ENCODE measurements around the gene WDR1.

Gene WDR1

GRCh38 chr4:10116569-10117358, at the start of gene WDR1:
Gene WDR1 (minus strand): TSS chr4:10116799. CDS start chr4:10116666, 133 bp downstream.
- DNase-seq (ENCODE audit: low read depth): peak; percentile 91

DNA sequence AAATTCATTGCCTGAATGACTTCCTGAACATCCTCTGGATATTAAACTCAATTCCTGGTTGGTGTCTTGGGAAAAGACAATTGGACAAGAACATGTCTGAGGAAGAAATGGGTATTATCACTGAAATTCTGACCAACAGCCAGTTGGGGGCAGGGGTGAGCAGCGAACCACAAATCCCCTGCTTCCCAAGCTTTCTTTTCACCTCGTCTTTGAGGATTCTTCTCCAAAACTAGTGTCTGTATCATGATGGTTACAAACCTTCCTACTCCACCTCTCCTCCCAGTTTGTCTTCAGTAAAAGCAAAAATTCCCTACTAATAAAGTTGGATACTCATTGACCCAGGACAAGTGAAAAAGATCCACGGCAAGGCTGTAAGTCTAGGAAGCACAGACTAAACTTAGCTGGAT, 48.3 kb upstream of the WDR1 start:
- peak; percentile 22 for DNase-seq (ENCODE audit: low read depth)

GRCh38 chr4:10163296-10163695, 46.7 kb upstream of the WDR1 start:
- DNase-seq (ENCODE audit: low read depth): no peak

GRCh38 chr4:10162341-10163000, 45.9 kb upstream of the WDR1 start:
- DNase-seq (ENCODE audit: low read depth): no peak

- DNase-seq (ENCODE audit: low read depth): no peak
Measured at GRCh38 chr4:10161840-10162239, 45.2 kb upstream of the WDR1 start.

DNA sequence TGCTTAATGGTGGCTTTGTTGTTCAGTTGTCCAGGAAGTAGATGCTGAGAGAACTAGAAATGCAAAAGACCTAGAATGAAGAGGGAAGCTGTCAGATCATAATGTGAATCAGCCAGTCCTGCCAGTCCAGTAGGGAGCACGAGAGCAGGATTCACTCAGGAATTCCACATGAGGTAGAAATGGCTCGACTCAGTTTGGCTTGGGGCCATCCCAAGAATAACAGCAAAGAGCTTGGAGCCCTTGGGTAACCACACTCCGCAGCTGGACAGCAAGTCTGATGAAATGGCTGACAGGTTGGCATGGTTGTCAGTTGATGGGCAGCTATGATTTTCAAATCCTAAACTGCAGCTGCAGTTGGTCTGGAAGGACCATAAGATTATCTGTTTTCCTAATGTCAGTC, 44.5 kb upstream of the WDR1 start:
- DNase-seq (ENCODE audit: low read depth): no peak

GRCh38 chr4:10160281-10160856, 43.8 kb upstream of the WDR1 start:
- no peak for DNase-seq (ENCODE audit: low read depth)

- no peak for DNase-seq (ENCODE audit: low read depth)
Measured at GRCh38 chr4:10159671-10160070, 43.1 kb upstream of the WDR1 start.

GRCh38 chr4:10158333-10158942, 41.8 kb upstream of the WDR1 start:
- peak; percentile 18 for DNase-seq (ENCODE audit: low read depth)

DNA sequence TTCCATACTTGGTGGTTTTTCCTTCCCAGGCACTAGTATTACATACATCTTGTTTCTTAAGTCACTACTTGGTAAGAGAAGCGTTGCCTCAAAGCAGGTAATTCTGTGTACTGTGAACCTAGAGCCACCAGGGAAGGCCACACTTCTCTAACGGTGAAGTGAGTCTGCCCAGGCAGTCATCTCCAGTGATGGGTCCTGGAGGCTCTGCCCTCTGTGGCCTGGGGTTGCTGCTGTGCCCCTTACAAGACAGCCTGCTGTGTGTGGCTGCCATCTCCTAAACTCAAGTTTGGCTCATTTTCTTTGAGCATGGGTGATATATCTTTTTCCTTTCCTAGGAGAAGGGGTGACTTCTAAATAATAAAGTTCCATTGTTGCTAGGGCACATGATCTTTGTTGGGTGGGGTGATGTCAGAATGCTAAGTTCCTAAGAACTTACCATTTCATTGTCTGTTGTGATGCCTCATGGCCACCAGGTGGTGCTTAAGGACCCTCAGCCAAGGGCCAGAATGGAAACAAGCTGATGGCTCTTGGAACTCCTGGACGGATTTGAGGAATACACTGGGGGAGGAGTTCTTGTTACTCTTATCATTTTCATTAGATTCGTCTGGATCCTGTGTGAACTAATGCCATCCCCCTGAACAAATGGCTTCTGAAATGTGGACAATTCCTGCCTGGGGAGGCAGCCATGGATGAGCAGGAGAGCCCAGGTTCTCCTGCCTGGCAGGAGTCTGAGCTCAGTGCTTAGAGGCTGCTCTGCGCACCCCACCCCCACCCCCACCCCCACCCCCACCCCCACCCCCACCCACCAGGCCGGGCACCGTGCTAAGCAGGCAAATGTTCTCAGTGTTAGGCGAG, 41.1 kb upstream of the WDR1 start:
- peak; percentile 77 for DNase-seq (ENCODE audit: low read depth)

- DNase-seq (ENCODE audit: low read depth): no peak
Measured at GRCh38 chr4:10154241-10154640, 37.6 kb upstream of the WDR1 start.

DNA sequence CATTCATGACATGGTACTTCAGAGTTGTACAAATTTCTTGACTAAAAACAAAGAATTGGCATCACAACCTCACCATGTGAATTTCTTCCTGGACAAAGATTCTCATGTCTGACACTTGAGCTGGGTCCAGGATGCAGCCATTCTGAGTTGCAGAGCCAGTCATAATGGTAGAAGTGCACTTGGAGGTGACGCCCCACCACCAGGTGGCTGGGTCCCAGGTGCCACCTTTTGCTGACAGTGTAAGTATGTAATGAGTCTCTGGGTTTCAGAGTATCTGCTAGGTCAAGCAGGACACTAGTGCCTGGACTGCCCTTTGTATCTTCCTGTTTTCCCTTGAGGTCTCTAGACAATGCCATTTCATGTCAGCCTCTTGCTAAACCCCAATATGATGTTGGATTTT, 36.6 kb upstream of the WDR1 start:
- DNase-seq (ENCODE audit: low read depth): no peak

GRCh38 chr4:10151182-10151581, 34.6 kb upstream of the WDR1 start:
- DNase-seq (ENCODE audit: low read depth): no peak

DNA sequence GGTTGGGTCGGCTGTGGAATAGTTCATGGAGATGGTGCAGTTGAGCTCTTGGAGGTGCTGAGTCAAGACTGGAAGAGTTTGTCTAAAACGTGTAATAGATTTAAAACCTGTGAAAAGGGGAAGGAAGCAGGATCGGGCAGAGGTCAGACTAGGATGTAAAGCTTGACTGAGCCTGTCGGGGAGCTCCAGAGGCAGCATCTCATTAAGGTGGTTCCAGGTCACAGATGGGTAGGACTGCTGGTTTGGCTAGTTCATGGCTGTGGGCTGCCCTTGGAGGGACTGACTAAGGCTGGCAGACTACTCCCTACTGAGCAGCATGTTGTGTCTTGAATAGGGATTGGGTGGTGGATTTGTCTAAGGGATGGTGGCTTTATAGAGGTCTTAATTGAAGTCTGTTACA, 28.4 kb upstream of the WDR1 start:
- DNase-seq (ENCODE audit: low read depth): no peak

GRCh38 chr4:10144479-10144878, 27.9 kb upstream of the WDR1 start:
- DNase-seq (ENCODE audit: low read depth): no peak

DNA sequence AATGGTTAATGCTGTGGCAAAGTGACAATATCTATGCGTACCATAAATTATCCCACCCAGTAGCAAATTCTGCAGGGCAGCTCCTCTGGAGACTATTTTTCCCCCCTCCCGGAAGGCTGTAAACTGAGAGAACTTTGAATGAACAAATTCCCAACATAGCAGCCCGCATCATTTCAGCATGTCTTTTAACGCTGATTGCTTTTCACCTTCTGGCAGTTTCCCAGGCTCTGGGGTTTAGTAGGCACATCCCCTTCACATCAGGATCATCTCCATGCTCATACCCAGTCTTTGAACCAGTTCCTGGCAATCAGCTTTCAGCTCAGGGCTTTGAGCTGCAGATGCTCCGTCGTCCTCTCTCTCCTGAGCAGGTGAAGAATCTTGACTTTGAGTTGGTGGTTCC, 26.6 kb upstream of the WDR1 start:
- no peak for DNase-seq (ENCODE audit: low read depth)

DNA sequence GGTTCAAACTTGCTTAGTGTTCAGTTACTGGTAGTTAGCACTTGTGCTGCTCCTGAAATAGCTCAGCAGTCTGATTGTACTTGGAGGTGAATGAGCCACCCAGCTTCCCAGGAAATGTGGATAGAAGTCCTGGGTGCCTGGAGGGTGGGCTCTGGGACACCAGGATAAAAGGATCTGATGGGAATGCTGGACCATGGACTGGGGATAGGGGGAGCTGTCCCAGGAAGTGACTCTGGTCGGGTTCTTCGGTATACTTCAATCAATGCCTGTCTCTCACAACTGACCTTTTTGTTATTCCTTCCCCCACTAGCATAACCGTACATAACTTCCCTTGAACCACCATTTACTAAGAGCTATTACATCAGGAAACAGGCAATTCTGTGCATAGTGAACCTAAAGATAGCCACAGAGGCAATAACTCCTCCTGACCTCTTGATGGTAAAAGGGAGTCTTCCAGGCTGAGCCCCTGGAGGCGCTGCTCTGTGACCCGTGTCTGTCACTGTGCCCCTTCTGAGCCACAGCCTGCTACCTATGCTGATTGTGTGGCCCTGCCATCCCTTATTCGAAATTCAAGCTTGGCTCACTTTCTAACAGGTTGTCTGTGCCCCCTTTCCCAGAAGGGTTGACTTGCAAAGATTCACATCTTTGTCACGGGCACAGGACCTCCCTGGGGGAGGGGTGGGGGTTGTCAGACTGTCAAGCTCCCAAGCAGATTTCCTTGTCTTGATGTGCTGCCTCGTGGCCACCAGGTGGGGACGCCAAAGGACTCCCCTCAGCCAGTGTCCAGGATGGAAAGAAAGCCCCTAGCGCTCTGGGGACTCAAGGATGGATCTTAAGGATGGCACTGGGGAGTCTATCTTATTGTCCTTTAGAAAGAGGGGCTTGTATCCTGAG, 24.5 kb upstream of the WDR1 start:
- DNase-seq (ENCODE audit: low read depth): no peak

- no peak for DNase-seq (ENCODE audit: low read depth)
Measured at GRCh38 chr4:10139518-10139917, 22.9 kb upstream of the WDR1 start.

- DNase-seq (ENCODE audit: low read depth): no peak
Measured at GRCh38 chr4:10135260-10135659, 18.7 kb upstream of the WDR1 start.

DNA sequence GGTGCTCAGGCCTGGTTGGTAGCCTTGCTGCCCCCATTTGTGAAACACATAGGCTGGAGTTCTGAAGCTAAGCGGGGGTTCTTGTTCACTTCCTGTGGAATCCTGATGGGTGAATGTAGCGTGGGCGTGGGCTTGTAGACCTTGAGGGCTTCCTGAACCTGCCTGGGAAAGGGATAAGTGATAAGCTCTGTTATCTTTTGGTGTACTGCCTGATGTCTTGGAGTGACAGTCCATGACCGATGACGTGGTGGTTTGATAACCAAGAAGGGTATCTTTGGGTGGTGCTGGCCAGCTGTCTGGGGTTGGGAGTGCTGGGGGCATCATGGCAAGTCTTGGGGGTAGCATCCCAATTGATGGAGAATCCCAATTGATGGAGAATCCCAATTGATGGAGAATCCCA, 17.5 kb upstream of the WDR1 start:
- no peak for DNase-seq (ENCODE audit: low read depth)

GRCh38 chr4:10131202-10131601, 14.6 kb upstream of the WDR1 start:
- DNase-seq (ENCODE audit: low read depth): no peak

Data from fibroblast of the conjunctiva (primary cell).